ENCODE results near the gene SERPINB4.
A peak's percentile ranks its signal among the peaks of the same experiment; 100 is the strongest.
"Not testable (repeated sequence)": the region's sequence is repeated elsewhere in the genome, so short reads cannot be mapped to it uniquely, and the experiment has no call there.

The SERPINB4 gene

DNA sequence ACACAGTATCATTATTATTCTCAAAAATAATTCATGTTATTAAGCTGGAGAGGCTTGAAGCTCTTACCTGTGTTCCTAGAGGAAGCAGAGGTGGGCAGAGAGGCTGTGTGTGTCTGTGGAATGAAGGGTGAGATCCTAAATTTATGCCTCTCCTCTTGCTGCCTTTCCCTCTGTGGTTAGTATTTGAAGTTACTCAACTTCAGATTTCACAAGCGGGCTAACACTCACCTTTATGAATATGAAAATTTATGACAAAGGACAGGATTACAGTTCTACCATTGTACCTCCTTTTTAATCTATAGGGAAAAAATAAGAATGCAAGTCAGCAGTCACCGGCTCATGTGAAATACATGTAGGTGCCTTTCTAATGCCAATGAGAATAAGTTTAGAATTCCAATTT, at the start of gene SERPINB4:
SERPINB4 (minus strand) TSS at position 115 of the 400 bp plus-strand sequence. CDS start 679 bp downstream, outside the sequence.
- not testable (repeated sequence) for DNase-seq (ENCODE audit: low read depth)

DNA sequence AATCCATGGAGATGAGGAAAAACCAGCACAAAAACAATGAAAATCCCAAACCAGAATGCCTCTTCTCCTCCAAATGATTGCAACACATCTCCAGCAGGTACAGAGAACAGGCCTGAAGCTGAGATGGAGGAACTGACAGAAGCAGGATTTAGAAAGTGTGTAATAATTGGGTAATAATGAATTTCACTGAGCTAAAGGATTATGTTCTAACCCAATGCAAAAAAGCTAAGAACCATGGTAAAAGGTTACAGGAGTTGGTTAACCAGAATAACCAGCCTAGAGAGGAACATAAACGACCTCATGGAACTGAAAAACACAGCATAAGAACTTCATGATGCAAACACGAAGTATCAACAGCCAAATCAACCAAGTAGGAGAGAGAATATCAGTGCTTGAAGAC, 45.0 kb upstream of the SERPINB4 start:
- DNase-seq (ENCODE audit: low read depth) = no peak

DNA sequence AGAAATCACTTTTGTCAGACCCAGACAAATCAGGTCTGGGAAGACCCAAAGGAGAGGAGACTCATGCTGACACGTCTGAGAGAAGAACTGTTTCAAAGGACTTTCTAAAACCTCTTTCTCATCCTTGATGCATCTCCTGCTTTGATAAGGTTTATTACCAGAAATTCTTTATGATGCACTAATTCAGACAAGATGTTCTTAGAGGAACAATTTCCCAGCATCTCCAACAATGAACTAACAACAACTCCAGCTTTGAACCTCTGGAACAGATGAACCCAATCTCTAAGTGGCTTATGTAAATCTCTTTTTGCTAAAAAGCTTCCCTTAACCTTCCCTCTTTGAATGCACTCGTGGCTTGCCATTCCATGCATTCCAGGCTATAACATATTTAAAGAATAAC, 42.8 kb upstream of the SERPINB4 start:
- DNase-seq (ENCODE audit: low read depth) = no peak

DNA sequence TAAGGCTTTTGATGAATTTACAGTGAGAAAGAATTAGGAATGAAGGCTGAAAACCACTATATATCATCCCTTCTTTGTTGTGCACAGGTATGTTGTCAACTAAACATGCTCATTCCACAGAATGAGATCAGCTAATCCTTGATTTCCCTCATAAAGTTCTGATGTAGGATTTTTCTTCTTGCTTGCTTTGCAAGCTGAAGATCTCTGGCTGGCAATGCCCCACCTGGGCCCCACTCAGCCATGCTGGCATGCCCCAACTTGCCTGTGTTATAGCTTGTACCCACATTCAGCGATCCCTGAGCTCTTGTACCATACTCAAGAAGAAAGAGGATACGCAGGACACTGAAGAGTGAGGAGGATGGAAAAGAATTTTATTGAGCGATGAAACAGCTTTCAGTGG, 40.7 kb upstream of the SERPINB4 start:
- no peak for DNase-seq (ENCODE audit: low read depth)

DNA sequence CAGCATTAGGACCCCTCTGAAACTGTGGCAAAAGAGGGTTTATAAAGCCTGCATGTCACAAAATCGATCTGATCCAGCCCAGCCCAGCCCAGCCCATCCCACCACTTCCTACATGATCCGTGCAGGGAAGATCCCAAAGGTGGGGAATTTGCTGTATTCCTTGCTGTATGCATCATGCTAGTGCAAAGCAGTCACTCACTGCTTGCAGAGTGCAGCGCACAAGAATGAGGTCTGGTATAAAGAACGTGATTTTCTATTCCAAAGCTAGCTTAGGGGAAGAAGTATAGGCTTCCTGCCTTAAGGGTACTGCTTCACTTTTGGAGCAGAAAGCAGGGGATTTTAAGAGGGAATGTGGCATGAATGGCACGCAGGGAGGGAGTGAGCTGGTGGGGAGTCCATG, 39.8 kb upstream of the SERPINB4 start:
- DNase-seq (ENCODE audit: low read depth) = no peak

DNA sequence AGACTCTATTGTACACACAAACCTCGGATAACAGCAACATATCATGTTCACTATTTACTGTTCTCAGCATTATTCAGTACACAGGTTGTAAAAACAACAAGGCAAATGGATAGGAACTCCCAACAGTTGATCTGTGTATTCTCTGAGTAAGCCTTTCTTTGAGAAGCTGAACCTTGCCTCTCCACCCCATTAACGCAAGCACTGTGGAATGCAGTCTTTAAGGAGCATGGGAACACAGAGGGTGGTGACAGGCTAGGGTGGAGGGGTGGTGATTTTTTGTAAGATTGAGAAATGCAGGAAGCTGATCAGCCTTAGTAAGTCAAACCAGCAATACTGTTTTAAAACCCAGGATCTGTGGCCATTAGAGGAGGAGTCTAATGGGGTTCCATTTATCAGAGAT, 39.1 kb upstream of the SERPINB4 start:
- DNase-seq (ENCODE audit: low read depth) = peak; percentile 94

DNA sequence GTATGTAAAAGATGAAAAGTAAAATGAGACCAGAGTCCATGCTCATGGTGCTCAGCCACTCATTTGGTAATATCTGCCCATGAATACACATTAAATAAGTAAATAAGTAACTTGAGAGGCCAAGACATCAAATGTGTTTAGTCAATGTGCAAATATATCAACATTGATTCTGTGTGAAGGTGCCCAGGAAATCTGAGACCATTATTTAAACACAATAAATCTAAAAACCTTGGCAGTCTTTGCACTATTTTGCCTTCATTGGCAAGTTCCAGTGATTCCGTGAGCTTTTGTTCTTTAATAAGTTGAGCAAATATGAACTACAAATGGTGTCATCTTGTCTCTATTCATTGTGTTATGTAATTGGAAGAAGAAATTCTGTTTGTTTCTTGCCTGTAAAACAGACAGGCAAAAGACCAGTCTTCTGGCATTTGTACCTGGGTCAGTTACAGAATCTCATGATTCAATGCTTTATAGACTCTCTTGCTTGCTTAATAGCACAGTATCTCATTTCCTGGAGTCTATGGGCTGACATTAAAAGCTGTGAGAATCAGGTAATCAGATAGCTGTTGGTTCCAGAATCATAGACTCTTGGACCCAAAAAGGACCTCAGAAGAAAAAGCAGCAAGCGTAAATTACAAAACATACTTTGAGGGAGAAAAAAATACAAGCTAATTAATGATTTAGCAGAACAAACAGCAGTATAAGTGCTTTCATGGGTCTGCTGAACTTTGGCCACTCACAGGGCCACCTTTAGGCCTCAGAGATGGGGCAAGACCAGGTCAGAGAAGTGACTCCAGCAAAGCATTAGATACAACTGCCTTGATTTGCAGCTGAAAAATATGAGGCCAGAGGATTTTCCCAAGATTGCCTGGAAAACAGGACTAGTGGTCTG, 37.6 kb upstream of the SERPINB4 start:
- no peak for DNase-seq (ENCODE audit: low read depth)

DNA sequence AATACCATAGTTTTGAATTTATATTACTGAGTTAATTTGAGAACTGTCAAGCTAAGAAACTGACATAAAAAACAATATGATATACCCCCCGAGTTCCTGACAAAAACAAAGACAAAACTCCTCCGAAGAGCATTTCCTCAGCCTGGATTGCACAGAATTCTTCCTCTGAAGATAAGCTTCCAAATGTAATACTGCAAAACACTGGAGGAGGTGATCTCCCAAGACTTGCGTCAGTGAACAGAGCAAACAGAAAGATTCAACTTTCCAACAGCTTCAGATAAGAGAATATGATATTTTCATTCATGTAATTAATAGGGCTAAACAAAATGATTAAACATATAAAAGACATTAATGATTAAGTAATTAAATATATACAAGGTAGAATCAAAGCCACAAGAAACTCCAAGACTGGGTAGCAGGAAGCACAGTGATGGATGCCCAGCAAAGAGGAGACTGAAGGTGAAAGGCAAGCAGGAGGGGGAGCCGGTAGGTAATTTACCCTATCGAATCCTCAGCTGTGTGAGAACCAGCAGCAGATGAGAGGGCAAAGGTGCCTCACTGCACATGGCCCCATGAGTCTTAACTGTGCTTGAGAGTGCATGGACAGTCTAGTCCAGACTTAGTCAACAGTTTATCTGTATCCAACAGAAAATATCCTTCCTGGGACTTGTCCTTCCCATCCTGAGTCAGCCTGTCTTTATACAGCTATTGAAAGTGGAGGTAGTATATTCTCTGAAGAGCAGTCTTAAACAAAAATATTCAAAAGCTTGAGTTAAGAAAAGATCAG, 36.0 kb upstream of the SERPINB4 start:
- no peak for DNase-seq (ENCODE audit: low read depth)

DNA sequence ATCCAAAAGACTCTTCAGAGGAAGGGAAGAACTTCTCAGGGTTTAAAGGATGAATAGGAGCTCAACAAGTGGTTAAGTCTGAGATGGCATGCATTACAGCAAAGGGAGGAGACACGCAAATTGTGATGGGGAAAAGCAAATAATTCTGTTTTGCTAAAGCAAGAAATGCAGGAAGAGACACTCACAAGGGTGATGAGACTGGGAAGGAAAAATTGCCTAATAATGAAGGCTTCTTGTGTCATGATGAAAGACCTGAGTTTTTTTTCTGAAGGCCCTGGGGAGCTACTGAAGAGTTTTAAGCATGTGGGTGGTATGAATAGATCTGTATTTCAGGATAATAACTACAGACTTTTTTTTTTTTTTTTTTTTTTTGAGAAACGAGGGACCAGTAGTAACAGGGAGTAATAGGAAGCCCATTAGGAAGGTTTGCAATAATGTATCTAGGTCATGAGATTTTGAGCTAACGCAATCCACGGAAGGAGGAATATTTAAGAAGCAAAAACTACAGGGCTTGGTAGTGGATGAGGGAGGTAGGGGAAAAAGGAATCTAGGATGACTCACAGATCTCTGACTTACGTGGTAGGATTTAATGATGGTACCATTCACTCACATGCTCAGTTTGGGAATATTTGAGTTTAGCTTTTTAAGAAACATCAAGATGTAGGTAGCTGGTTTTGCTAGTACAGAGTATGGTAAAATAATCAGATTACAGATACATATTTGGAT, 33.6 kb upstream of the SERPINB4 start:
- DNase-seq (ENCODE audit: low read depth) = peak; percentile 27

DNA sequence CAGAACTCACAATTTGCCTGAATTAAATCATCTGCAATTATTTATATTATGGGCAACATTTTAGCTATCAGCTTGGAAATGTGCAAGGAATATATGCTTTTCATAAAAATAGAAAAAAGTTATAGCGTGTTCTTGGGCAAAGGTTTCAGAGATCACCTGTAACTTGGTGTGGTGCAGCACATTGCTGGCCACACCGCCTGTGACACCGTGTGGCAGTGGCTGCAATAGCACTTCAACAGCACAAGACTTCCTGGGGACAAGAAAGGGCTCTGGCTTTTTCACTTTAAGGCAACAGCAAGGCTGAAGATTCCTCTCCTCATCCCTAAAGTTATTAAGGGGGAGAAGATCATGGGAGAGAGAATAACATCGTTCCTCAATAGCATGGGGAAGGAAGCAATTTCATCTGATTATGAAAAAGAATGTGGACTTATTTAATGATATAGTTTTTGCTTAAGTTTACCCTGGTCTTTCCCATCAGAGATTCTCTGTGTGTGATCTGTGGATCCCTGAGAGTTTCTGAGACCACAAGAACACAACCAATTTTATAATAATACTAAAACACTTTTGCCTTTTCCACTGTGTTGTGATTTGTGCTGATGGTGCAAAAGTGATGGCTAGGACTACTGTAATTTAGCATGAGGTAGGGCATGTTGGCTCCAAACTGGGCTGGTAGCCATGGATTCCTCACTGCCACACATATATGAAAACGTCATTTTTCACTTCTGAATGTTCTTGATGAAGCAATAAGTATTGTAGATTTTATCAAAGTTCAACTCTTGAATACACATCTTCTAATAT, 32.7 kb upstream of the SERPINB4 start:
- no peak for DNase-seq (ENCODE audit: low read depth)

DNA sequence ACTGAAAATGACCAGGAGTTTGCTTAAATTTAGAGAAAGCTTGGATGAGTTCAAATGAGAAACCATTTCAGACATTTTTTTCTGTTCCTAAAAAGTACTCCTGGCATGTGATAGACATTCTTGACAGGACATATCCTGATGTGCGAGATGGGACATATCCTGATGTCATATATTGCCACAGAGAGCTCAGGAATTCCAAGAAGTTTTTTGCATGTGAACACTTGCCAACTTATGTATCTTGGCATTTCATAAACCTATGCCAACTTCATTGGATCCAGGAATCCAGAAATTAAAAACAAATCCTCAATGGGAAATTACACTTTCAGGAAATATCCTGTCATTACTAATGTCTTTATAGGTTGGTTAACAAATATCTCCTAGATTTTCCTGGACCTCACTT, 20.5 kb upstream of the SERPINB4 start:
- DNase-seq (ENCODE audit: low read depth) = no peak

DNA sequence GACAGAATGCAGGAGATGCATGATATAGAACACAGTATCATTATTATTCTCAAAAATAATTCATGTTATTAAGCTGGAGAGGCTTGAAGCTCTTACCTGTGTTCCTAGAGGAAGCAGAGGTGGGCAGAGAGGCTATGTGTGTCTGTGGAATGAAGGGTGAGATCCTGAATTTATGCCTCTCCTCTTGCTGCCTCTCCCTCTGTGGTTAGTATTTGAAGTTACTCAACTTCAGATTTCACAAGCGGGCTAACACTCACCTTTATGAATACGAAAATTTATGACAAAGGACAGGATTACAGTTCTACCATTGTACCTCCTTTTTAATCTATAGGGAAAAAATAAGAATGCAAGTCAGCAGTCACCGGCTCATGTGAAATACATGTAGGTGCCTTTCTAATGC, 17.7 kb upstream of the SERPINB4 start, which contains the start of gene SERPINB3:
SERPINB3 (minus strand) TSS at position 144 of the 400 bp plus-strand sequence. CDS start 677 bp downstream, outside the sequence.
- not testable (repeated sequence) for DNase-seq (ENCODE audit: low read depth)

DNA sequence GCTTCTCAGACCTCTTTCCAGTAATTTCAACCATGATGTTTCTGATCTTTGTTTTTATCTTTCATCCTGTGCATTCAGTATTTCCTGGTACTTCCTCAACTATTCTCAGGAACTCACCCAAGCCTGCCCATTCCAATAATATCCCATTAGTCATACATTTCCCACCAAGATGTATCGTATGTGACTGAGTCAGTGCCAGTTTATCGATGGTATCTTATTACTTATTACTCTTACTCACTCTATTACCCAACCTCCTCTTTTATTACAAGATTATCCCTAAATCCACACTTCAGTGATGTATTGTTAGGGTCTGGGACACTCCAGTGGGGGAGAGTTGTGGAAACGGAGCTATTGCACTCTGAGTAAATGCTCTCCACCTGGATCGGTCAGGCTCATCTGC, 14.9 kb upstream of the SERPINB4 start:
- not testable (repeated sequence) for DNase-seq (ENCODE audit: low read depth)

DNA sequence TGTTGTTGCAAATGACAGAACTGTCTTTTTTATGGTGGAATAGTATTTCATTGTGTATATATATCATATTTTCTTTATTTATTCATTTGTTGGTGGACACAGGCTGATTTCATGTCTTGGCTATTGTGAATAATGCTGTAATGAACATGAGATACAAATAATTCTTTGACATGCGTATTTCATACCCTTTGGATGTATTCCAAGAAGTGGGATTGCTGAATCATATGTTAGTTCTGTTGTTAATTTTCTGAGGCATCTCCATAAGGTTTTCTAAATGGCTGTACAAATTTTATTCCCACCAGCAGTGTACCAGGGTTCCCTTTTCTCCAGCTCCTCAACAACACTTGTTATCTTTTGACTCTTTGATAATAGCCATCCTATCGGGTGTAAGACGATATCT, 6.2 kb upstream of the SERPINB4 start:
- not testable (repeated sequence) for DNase-seq (ENCODE audit: low read depth)

DNA sequence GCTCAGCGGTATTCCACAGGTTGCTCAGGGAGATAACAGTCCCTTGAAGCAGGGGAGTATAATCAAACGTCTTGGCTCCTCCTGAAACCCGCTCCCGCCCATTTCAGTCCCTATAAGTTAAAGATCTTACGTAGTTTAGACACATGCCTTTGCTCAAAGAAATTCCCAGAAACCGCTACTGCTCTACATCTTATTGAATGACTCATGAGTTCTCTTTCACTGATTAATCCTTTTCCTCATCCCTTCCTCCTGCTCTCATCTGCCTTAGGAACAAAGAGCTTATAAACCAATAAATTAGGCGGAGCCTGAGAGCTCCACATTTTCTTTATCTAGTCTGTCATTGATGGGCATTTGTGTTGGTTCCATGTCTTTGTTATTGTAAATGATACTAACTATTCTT, 4.2 kb upstream of the SERPINB4 start:
- DNase-seq (ENCODE audit: low read depth) = no peak

DNA sequence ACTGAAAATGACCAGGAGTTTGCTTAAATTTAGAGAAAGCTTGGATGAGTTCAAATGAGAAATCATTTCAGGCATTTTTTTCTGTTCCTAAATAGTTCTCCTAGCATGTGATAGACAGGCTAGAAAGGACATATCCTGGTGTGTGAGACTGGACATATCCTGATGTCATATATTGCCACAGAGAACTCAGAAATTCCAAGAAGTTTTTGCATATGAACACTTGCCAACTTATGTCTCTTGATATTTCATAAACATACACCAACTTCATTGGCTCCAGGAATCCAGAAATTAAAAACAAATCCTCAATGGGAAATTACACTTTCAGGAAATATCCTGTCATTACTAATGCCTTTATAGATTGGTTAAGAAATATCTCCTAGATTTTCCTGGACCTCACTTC, 2.9 kb upstream of the SERPINB4 start:
- no peak for DNase-seq (ENCODE audit: low read depth)

DNA sequence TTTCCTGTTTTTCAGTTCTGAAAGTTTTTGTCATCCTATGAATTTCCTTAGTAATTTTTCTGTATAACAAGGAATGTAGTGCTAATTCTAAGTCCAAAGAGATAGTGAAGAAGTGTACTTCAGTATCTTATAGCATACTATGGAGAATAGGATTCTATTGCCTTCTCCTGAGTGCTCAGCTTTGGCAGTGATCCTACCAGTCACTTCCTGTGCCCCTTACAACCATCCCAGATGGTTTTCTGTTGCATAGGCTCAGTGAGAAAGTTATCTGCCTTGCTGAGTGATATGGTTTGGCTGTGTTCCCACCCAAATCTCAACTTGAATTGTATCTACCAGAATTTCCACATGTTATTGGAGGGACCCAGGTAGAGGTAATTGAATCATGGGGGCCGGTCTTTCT, 638 bp upstream of the SERPINB4 start:
- not testable (repeated sequence) for DNase-seq (ENCODE audit: low read depth)

DNA sequence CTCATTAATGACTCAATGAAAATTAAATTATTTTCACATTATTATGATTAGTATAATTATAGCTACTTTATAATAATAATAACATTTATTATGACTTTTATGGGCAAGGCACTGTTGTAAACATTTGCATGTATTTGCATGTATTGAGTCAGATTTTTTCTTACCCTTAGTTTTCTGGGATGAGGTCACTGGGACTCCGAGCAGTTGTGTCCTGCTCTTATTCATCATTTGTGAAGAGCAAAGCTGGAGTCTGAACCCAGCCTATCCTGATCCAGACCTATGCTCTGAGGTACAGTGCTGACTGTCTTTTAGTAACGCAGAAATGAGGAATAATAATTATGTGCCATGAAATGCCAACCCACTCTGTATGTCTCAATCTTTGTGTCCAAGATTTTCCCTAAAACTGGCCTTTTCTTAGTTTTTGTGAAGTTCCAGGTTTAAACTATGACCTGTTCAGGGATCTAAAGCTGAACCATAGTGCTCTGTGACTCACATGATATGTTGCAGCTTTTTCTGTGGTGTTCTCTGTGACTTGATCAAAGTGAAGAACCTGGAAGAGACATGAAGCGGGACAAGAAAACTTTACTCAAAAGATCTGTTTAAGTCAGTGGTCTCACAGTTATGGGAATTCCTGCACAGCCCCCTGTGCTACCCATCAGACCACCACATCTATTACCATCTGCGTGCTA, 1.2 kb downstream of the SERPINB4 start:
- DNase-seq (ENCODE audit: low read depth) = not testable (repeated sequence)

DNA sequence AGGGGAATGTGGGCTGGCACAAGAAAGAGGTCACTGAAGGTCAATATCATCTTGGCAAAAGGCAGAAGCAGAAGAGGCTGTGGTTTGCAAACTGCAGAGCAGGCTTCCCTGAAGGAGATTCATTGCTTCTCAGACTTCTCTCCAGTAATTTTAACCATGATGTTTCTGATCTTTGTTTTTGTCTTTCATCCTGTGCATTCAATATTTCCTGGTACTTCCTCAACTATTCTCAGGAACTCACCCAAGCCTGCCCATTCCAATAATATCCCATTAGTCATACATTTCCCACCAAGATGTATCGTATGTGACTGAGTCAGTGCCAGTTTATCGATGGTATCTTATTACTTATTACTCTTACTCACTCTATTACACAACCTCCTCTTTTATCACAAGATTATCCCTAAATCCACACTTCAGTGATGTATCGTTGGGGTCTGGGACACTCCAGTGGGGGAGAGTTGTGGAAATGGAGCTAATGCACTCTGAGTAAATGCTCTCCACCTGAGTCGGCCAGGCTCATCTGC, 2.8 kb downstream of the SERPINB4 start:
- not testable (repeated sequence) for DNase-seq (ENCODE audit: low read depth)

DNA sequence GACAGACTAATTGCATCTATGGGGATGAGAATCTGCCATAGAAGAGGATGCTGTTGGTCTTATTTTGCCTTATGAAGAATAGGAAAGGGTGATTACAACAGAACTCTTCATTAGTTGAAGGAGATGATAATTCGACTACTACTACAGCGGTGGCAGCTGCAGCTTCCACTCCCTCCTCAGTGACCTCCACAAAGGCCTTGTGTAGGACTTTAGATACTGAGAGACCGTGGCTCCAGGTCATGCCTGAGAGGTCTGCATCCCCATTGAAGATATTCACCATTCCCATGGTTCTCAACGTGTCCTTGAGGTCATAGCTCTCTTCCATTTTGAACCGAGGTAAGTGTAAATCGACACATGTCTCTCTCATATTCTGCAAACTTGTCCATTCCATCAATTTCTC, 6.4 kb downstream of the SERPINB4 start:
- no peak for DNase-seq (ENCODE audit: low read depth)

DNA sequence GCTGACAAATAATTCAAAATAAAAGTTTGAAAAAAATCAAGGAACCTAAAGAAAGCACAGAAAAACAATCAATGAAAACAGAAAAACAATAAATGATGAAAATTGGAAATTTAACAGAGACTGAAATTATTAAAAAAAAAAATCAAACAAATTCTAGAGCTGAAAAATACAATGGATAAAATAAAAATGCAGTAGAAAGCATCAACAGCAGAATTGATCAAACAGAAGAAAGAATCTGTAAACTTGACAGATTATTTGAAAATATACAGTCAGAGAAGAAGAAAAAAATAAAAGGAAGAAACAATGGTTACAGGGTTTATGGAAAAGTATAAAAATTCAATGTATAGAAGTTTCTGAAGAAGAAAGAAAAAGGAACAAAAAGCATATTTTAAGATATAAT, 16.2 kb downstream of the SERPINB4 start:
- no peak for DNase-seq (ENCODE audit: low read depth)
